Measurements from ENCODE around the gene CWH43.
"Not testable (repeated sequence)": the region's sequence is repeated elsewhere in the genome, so short reads cannot be mapped to it uniquely, and the experiment has no call there.

The CWH43 gene

GRCh38 chr4:48954314-48954713, 31.8 kb upstream of the CWH43 start:
- peak overlapping the region; percentile 18; the same call in 1 of the 2 replicates for H3K4me3 ChIP-seq (ENCODE audit: low read length)
- H3K36me3 ChIP-seq (ENCODE audit: insufficient read depth, low read length), result no peaks in the 10 kb centered on the region
- no peaks in the 10 kb centered on the region for H3K27me3 ChIP-seq (ENCODE audit: insufficient read depth, low read length)
- WGBS, result 61% methylated on average over 2 of the region's 2 CpGs
- H3K9me3 ChIP-seq (ENCODE audit: insufficient read depth, low read depth, low read length), result peaks cover 11% of the 10 kb centered on the region; the same call in 1 of the 2 replicates
- H3K9ac ChIP-seq (ENCODE audit: low read depth, low read length), result peak overlapping the region; percentile 13; the same call in 1 of the 2 replicates
- peak overlapping the region; percentile 50 for H3K27ac ChIP-seq (ENCODE audit: low read depth, low read length)
- peaks cover 20% of the 10 kb centered on the region for H3K4me1 ChIP-seq (ENCODE audit: insufficient read depth, low read length)

GRCh38 chr4:48957366-48957765, 28.7 kb upstream of the CWH43 start:
- not testable (repeated sequence) for H3K27ac ChIP-seq (ENCODE audit: low read depth, low read length); H3K27me3 ChIP-seq (ENCODE audit: insufficient read depth, low read length); H3K9ac ChIP-seq (ENCODE audit: low read depth, low read length); H3K4me3 ChIP-seq (ENCODE audit: low read length); H3K9me3 ChIP-seq (ENCODE audit: insufficient read depth, low read depth, low read length); H3K36me3 ChIP-seq (ENCODE audit: insufficient read depth, low read length)
- WGBS, result 91% methylated on average over 5 of the region's 5 CpGs
- peaks cover 20% of the 10 kb centered on the region for H3K4me1 ChIP-seq (ENCODE audit: insufficient read depth, low read length)

- WGBS, result 90% methylated on average over 2 of the region's 2 CpGs
- H3K9ac ChIP-seq (ENCODE audit: low read depth, low read length), result no peak overlapping the region
- no peak overlapping the region for H3K4me3 ChIP-seq (ENCODE audit: low read length)
- no peaks in the 10 kb centered on the region for H3K27me3 ChIP-seq (ENCODE audit: insufficient read depth, low read length)
- H3K27ac ChIP-seq (ENCODE audit: low read depth, low read length), result no peak overlapping the region
- no peaks in the 10 kb centered on the region for H3K36me3 ChIP-seq (ENCODE audit: insufficient read depth, low read length)
- H3K4me1 ChIP-seq (ENCODE audit: insufficient read depth, low read length), result peaks cover 16% of the 10 kb centered on the region
- no peaks in the 10 kb centered on the region for H3K9me3 ChIP-seq (ENCODE audit: insufficient read depth, low read depth, low read length)
Measured at GRCh38 chr4:48958582-48958981, 27.5 kb upstream of the CWH43 start.

- H3K4me1 ChIP-seq (ENCODE audit: insufficient read depth, low read length), result no peaks in the 10 kb centered on the region
- no peak overlapping the region for H3K4me3 ChIP-seq (ENCODE audit: low read length)
- no peak overlapping the region for H3K9ac ChIP-seq (ENCODE audit: low read depth, low read length)
- no peaks in the 10 kb centered on the region for H3K27me3 ChIP-seq (ENCODE audit: insufficient read depth, low read length)
- H3K9me3 ChIP-seq (ENCODE audit: insufficient read depth, low read depth, low read length), result no peaks in the 10 kb centered on the region
- WGBS, result 96% methylated on average over 3 of the region's 3 CpGs
- H3K36me3 ChIP-seq (ENCODE audit: insufficient read depth, low read length), result no peaks in the 10 kb centered on the region
- no peak overlapping the region for H3K27ac ChIP-seq (ENCODE audit: low read depth, low read length)
Measured at GRCh38 chr4:48960988-48961635, 25.0 kb upstream of the CWH43 start.

GRCh38 chr4:48962636-48963035, 23.4 kb upstream of the CWH43 start:
- Histone ChIP-seq H3K27me3 (ENCODE audit: insufficient read depth, low read length) (no peaks in the 10 kb centered on the region), H3K36me3 (ENCODE audit: insufficient read depth, low read length) (no peaks in the 10 kb centered on the region), H3K9me3 (ENCODE audit: insufficient read depth, low read depth, low read length) (no peaks in the 10 kb centered on the region), H3K9ac (ENCODE audit: low read depth, low read length) (no peak overlapping the region), H3K27ac (ENCODE audit: low read depth, low read length) (no peak overlapping the region), H3K4me3 (ENCODE audit: low read length) (no peak overlapping the region), H3K4me1 (ENCODE audit: insufficient read depth, low read length) (0 out of 2 replicates have a peak, but pooled peaks cover 4% of the 10 kb centered on the region)
- 91% methylated on average over 5 of the region's 5 CpGs for WGBS

- H3K27ac ChIP-seq (ENCODE audit: low read depth, low read length), result no peak overlapping the region
- H3K27me3 ChIP-seq (ENCODE audit: insufficient read depth, low read length), result no peaks in the 10 kb centered on the region
- WGBS, result 9% methylated on average over 4 of the region's 5 CpGs
- H3K9me3 ChIP-seq (ENCODE audit: insufficient read depth, low read depth, low read length), result no peaks in the 10 kb centered on the region
- 0 out of 2 replicates have a peak, but pooled peaks cover 4% of the 10 kb centered on the region for H3K4me1 ChIP-seq (ENCODE audit: insufficient read depth, low read length)
- H3K4me3 ChIP-seq (ENCODE audit: low read length), result no peak overlapping the region
- H3K36me3 ChIP-seq (ENCODE audit: insufficient read depth, low read length), result no peaks in the 10 kb centered on the region
- no peak overlapping the region for H3K9ac ChIP-seq (ENCODE audit: low read depth, low read length)
Measured at GRCh38 chr4:48963042-48963679, 22.9 kb upstream of the CWH43 start.

GRCh38 chr4:48967101-48967500, 19.0 kb upstream of the CWH43 start:
- H3K4me3 ChIP-seq (ENCODE audit: low read length), result no peak overlapping the region
- H3K27me3 ChIP-seq (ENCODE audit: insufficient read depth, low read length), result no peaks in the 10 kb centered on the region
- H3K9ac ChIP-seq (ENCODE audit: low read depth, low read length), result no peak overlapping the region
- no peaks in the 10 kb centered on the region for H3K9me3 ChIP-seq (ENCODE audit: insufficient read depth, low read depth, low read length)
- H3K27ac ChIP-seq (ENCODE audit: low read depth, low read length), result no peak overlapping the region
- 0 out of 2 replicates have a peak, but pooled peaks cover 4% of the 10 kb centered on the region for H3K4me1 ChIP-seq (ENCODE audit: insufficient read depth, low read length)
- H3K36me3 ChIP-seq (ENCODE audit: insufficient read depth, low read length), result no peaks in the 10 kb centered on the region

- no peak overlapping the region for H3K4me3 ChIP-seq (ENCODE audit: low read length)
- no peaks in the 10 kb centered on the region for H3K27me3 ChIP-seq (ENCODE audit: insufficient read depth, low read length)
- H3K9ac ChIP-seq (ENCODE audit: low read depth, low read length), result no peak overlapping the region
- 0 out of 2 replicates have a peak, but pooled peaks cover 4% of the 10 kb centered on the region for H3K4me1 ChIP-seq (ENCODE audit: insufficient read depth, low read length)
- WGBS, result 95% methylated on average over 1 of the region's 1 CpG
- H3K36me3 ChIP-seq (ENCODE audit: insufficient read depth, low read length), result no peaks in the 10 kb centered on the region
- H3K27ac ChIP-seq (ENCODE audit: low read depth, low read length), result no peak overlapping the region
- H3K9me3 ChIP-seq (ENCODE audit: insufficient read depth, low read depth, low read length), result no peaks in the 10 kb centered on the region
Measured at GRCh38 chr4:48967631-48968030, 18.4 kb upstream of the CWH43 start.

- H3K9ac ChIP-seq (ENCODE audit: low read depth, low read length), result no peak overlapping the region
- 83% methylated on average over 4 of the region's 4 CpGs for WGBS
- H3K27ac ChIP-seq (ENCODE audit: low read depth, low read length), result no peak overlapping the region
Measured at GRCh38 chr4:48968814-48969213, 17.3 kb upstream of the CWH43 start.

GRCh38 chr4:48970471-48970921, 15.6 kb upstream of the CWH43 start:
- Histone ChIP-seq H3K4me1 (ENCODE audit: insufficient read depth, low read length) (0 out of 2 replicates have a peak, but pooled peaks cover 4% of the 10 kb centered on the region), H3K9me3 (ENCODE audit: insufficient read depth, low read depth, low read length) (no peaks in the 10 kb centered on the region)

More at GRCh38 chr4:48968814-48969213, 17.3 kb upstream of the CWH43 start:
- Histone ChIP-seq H3K4me1 (ENCODE audit: insufficient read depth, low read length) (0 out of 2 replicates have a peak, but pooled peaks cover 4% of the 10 kb centered on the region), H3K27me3 (ENCODE audit: insufficient read depth, low read length) (no peaks in the 10 kb centered on the region), H3K9me3 (ENCODE audit: insufficient read depth, low read depth, low read length) (no peaks in the 10 kb centered on the region), H3K4me3 (ENCODE audit: low read length) (no peak overlapping the region), H3K36me3 (ENCODE audit: insufficient read depth, low read length) (no peaks in the 10 kb centered on the region)

GRCh38 chr4:48974979-48975640, 11.0 kb upstream of the CWH43 start:
- no peaks in the 10 kb centered on the region for H3K36me3 ChIP-seq (ENCODE audit: insufficient read depth, low read length)
- WGBS, result 73% methylated on average over 2 of the region's 2 CpGs
- H3K27ac ChIP-seq (ENCODE audit: low read depth, low read length), result no peak overlapping the region
- H3K4me3 ChIP-seq (ENCODE audit: low read length), result no peak overlapping the region
- H3K9ac ChIP-seq (ENCODE audit: low read depth, low read length), result no peak overlapping the region
- H3K9me3 ChIP-seq (ENCODE audit: insufficient read depth, low read depth, low read length), result no peaks in the 10 kb centered on the region
- no peaks in the 10 kb centered on the region for H3K27me3 ChIP-seq (ENCODE audit: insufficient read depth, low read length)
- no peaks in the 10 kb centered on the region for H3K4me1 ChIP-seq (ENCODE audit: insufficient read depth, low read length)

More at GRCh38 chr4:48970471-48970921, 15.6 kb upstream of the CWH43 start:
- Histone ChIP-seq H3K4me3 (ENCODE audit: low read length) (no peak overlapping the region), H3K36me3 (ENCODE audit: insufficient read depth, low read length) (no peaks in the 10 kb centered on the region), H3K27ac (ENCODE audit: low read depth, low read length) (no peak overlapping the region), H3K27me3 (ENCODE audit: insufficient read depth, low read length) (no peaks in the 10 kb centered on the region), H3K9ac (ENCODE audit: low read depth, low read length) (no peak overlapping the region)
- WGBS, result 88% methylated on average over 3 of the region's 3 CpGs
